Activated CD8-positive, alpha-beta memory T cell treated with anti-CD3 and anti-CD28 coated beads, Interleukin-2, amount 50 U/mL, for 48 hours (primary cell): ENCODE measurements around the gene CBLL2.
"Not testable (repeated sequence)": the region's sequence is repeated elsewhere in the genome, so short reads cannot be mapped to it uniquely, and the experiment has no call there.

Experiments
- DNase-seq: peaks from one replicate; pipeline ENCODE4 v3.0.0-alpha.2; 2020

Gene CBLL2

DNA sequence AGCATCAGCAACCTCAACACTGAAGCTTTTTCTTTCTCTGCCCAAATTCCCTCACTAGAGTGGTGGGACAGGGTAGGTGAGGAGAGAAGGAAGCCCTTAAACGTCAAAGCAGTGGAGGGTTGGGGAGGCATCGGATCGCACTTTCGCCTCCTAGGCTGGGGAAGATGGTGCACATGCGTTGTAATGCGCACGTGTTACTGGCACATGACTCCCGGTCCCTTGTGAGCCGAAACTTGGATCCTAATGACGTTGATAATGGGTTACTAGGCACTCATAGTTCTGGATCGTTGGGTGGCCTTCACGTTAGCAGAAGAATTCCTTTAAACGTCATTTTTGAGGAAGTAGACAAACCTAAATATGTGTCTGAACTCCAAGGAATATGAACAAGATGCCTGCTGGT is at the start of gene CBLL2:
Gene CBLL2 (plus strand): TSS at position 301 of the 400 bp plus-strand sequence. CDS start 79 bp downstream, at position 380.
- DNase-seq: no peak

DNA sequence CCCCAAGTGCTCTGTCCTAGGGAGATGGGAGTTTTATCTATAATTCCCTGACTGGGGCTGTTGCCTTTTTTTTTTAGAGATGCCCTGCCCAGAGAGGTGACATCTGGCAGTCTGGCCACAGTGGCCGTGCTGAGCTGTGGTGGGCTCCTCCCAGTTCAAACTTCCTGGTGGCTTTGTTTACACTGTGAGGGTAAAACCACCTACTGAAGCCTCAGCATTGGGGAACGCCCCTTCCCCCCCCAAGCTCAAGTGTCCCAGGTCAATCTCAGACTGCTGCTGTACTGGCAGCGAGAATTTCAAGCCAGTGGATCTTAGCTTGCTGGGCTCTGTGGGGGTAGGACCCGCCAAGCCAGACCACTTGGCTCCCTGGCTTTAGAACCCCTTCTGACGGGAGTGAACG is 38.3 kb upstream of the CBLL2 start:
- DNase-seq: no peak

GRCh38 chrX:22237479-22237878 is 35.2 kb upstream of the CBLL2 start:
- no peak for DNase-seq

- no peak for DNase-seq
Observed at GRCh38 chrX:22246620-22247019, 26.1 kb upstream of the CBLL2 start.

DNA sequence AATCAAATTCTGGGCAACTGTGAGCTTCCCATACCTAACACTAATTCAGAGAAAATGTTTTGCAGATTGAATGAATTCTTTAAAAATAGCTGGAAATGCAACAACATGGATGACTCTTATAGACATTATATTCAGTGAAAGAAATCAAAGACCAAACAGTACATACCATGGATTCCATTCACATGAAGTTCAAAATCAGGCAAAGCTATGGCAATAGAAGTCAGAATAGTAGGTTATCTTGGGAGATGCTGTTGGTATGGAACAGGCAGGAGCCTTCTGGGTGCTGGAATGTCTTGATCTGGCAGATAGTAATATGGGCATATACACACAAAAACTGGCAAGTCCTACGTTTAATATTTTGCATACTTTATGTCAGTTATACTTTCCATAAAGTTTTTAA is 25.5 kb upstream of the CBLL2 start:
- DNase-seq: no peak

DNA sequence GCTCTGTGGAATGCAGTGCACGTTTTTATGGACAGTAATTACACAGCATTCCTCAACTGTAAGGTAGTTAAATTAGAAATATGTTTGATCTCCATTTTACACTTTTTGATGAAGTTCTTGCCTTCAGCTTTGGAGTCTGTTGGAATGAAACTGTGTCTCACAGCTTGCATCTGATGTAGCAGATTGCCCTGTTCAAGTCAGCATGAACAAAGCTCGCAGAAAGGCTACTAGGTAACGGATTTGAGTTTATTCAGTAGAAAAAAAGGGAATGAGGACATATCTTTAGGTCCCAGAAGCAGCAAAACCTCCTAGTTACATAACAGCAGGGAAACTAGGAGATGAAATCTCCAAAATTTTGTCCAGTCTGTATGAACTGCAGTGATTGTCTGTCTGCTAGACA is 24.3 kb upstream of the CBLL2 start:
- DNase-seq: no peak

DNA sequence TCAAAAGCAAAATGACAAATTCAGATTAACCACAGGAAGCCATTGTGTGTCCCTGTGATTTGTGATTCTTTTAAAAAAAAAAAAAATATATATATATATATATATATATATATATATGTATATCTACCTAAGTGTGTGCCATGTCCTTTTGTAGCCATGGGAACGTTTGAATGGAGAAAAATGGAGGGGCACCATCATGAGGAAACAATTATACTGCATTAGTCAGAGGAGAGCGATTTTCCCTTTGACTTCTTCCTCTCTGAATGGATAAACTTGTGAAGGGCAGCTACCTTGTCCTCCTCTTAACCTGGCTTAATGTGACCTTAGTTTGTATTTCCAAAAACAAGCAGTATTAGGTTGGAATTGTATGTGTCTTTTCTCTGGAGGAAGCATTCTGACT is 23.3 kb upstream of the CBLL2 start:
- DNase-seq: no peak

DNA sequence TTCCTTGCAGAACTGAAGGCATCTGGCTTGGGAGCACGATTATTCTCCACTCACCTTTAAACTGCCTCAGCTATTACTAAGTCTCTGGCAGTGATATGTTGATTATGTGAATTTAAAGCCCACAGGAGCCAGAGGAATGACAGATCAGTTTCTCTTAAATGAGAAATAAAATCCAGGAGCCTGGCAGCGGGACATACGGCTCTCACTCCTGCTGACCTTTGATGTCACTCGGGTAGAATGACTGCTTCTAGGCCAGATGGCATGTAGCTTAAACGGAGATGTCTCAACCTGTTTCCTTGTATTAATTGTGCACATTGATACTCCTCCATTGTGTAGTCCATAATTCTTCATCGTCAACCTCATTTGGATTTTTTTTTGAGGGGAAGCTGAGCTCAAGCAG is 4.0 kb upstream of the CBLL2 start:
- DNase-seq: no peak

DNA sequence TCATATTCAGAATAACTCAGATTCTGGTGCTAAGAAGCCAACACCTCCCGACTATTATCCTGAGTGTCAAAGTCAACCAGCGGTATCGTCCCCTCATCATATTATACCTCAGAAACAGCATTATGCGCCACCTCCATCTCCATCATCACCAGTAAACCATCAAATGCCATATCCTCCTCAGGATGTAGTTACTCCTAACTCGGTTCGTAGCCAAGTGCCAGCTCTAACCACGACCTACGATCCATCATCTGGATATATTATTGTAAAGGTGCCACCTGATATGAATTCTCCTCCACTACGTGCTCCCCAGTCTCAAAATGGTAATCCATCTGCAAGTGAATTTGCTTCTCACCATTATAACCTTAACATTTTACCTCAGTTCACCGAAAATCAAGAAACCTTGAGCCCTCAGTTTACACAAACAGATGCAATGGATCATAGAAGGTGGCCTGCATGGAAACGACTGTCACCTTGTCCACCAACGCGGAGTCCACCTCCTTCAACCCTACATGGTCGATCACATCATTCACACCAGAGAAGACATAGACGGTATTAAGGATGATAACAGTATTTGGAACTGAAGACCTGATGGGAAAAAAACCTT is 1.1 kb downstream of the CBLL2 start:
- no peak for DNase-seq

- DNase-seq: no peak
Observed at GRCh38 chrX:22276781-22277180, 4.1 kb downstream of the CBLL2 start.

DNA sequence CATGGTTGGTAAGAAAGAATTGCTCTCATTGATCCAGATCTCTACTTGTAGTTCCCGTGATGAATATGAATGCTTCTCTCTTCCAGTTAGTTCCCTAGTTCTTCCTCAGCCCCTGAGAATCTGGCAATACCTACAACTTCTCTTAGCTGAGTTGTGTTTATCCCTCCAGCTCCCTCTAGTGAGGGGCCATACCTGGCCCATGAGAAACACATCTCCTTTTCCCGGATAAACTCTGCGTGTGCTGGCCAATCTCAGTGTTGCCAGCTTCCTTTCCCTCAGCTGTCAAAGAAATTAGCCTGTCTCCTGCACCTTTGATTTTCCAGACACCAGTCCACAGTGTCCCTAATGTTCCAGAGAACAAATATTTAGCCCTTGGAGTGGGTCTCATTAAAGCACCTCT is 5.7 kb downstream of the CBLL2 start:
- no peak for DNase-seq

- not testable (repeated sequence) for DNase-seq
Observed at GRCh38 chrX:22289209-22289608, 16.5 kb downstream of the CBLL2 start.

DNA sequence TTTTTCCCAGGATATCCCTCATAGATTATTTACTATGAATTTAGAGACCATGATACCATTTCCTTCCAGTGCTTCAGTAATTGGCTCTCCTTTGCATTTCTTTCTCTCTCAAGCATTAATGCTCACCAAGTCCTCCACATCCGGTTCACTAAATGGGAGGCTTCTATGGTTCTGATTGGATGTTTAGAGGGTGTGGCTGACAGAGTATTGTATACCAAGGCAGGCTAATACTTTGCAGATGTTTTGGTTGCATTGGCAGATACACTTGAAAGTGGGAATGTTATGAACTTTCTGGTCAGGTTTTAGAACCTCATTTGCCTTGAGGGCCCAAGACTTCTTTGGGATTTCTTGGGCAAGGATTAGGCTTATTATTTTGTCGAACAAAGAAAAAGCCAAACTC is 24.2 kb downstream of the CBLL2 start:
- DNase-seq: no peak

DNA sequence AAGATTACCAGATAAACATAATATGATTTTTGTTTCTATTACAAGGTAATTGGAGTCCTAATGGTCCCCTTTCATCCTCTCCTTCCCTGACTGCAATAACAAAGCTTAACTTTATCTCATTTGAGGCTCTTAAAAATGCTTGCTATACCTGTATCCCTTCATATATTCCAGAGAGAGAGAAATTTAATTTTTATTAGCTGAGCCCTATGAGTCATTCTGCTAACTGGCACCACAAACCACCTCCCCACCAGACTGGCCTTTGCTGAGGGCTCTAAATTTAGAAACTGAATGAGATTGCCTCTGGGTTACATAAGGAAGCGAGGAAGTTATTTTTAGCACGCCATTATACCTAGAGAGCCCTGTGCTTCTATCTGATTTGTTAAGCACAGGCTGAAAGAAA is 27.4 kb downstream of the CBLL2 start:
- DNase-seq: no peak

GRCh38 chrX:22310779-22311178 is 38.1 kb downstream of the CBLL2 start:
- DNase-seq: no peak

GRCh38 chrX:22313766-22314165 is 41.1 kb downstream of the CBLL2 start:
- DNase-seq: no peak

GRCh38 chrX:22314211-22314610 is 41.5 kb downstream of the CBLL2 start:
- DNase-seq: no peak

DNA sequence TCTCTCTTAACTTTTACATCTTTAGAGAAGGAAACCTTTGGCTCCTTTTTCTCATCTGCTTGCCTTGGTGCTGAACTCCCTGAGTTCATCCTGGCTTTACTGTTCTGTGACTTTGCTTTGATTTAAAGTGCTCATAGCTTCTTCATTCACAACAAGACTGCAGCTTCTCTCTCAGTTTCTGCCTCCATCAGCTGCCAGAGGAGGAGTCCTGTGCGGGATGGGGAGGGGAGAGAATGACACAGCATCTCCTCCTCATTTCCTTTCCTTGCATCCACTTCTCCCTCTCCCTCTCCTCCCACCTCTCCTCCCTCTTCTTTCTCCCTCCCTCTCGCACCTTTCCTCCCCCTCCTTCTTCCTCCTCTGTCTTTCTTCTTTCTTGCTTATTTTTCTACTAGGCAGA is 42.0 kb downstream of the CBLL2 start:
- no peak for DNase-seq

DNA sequence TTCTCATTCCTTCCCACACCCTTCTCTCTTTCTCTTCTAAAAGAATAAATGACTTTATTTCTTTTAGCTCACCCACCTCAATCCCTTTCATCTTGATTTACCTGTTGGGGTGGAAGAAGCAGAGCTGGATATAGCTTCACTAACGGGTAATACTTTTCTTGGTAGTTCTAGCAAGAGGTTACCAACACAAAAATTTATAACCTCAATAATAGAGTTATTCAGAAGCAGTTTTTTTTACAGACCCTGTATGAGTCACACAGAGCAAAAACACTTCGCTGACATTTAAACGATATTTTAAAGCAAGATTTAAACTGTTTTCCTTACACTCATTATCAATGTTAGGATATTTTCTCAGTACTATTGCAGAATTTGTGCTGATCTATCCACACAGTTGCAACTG is 42.4 kb downstream of the CBLL2 start:
- DNase-seq: no peak

DNA sequence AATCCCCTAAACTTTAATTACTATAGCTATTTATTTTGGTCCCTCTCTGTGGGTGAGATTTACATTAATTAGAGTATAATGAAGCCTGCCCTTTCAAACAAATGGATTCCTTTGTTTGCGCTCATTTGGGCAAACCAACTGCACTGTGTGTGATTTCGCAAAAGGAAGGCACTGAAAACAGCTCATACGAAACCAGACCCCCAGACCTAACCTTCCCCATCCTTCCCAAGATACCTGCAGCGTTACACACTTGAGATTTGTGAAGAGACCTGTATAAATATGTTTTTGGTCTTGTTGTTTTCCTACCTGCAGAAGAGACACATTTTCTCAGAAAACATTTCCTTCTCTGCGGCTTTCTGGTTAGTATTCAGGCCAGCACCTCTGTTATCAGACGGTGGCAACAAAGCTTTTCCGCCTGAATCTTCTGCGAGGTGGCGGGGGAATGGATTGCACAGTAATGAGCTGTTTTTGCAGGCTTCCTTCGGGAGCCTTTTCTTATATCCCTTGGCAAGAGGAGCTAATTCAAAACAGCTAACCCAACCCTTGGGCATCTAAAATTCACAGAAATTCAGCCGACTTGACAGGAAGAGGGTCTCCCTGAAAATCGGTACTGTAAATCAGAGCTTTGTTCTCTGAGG is 47.6 kb downstream of the CBLL2 start:
- no peak for DNase-seq

- DNase-seq: no peak
Observed at GRCh38 chrX:22323541-22323940, 50.8 kb downstream of the CBLL2 start.
